WTC11 (cell line): ENCODE data around the gene LHFPL2.

Experiments
- CTCF ChIP-seq: fragments of 200-600 bp; IDR thresholded peaks from 2 replicates; pipeline ENCODE4 v1.8.0; 2022; ENCODE audit warnings: antibody characterized with exemption
- USF1 ChIP-seq: sonication (generic); formaldehyde crosslinking; IDR thresholded peaks from 2 replicates; pipeline ENCODE4 v1.8.0; 2022; ENCODE audit warnings: mild to moderate bottlenecking, missing genetic modification reagents

- no peak for TF ChIP-seq CTCF
- no peak for TF ChIP-seq USF1 (CRISPR knock-in tag)
These were observed 130.0 kb downstream of the LHFPL2 start for GRCh38 chr5:78518365-78519197.
